Measurements from ENCODE around the gene MATN1.

Gene MATN1

DNA sequence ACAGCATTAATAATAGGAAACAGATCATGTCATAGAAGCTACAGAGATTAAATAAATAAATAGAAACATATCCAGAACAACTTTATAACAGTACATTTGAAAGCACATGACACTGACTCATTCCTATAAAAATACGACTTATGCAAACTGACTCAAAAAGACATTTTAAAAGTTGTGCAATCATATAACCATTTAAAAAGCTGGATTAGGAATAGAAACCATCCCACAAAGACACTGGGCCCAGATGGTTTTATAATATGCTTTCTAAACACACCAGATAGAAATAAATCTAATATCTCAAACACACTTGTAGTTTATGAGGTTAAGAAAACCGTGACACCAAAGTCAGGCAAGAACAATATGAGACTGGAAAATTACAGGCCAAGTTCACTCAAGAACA, 47.6 kb downstream of the MATN1 start:
- DNase-seq (ENCODE audit: low spot score): no peak
- TF ChIP-seq, protein P1, sequence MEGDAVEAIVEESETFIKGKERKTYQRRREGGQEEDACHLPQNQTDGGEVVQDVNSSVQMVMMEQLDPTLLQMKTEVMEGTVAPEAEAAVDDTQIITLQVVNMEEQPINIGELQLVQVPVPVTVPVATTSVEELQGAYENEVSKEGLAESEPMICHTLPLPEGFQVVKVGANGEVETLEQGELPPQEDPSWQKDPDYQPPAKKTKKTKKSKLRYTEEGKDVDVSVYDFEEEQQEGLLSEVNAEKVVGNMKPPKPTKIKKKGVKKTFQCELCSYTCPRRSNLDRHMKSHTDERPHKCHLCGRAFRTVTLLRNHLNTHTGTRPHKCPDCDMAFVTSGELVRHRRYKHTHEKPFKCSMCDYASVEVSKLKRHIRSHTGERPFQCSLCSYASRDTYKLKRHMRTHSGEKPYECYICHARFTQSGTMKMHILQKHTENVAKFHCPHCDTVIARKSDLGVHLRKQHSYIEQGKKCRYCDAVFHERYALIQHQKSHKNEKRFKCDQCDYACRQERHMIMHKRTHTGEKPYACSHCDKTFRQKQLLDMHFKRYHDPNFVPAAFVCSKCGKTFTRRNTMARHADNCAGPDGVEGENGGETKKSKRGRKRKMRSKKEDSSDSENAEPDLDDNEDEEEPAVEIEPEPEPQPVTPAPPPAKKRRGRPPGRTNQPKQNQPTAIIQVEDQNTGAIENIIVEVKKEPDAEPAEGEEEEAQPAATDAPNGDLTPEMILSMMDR (IDR thresholded peaks at IDR 0.05; ENCODE audit: extremely low read depth, insufficient read depth, missing control alignments): no peak
- in situ Hi-C loops (cut with MboI; ENCODE audit: low pct_unique_long_range_greater_than_20kb, low sequenced_read_pairs, unreplicated experiment): no loop called here

GRCh38 chr1:30675289-30675688, 48.1 kb downstream of the MATN1 start:
- DNase-seq (ENCODE audit: low spot score): no peak
- TF ChIP-seq, protein P1 (IDR thresholded peaks at IDR 0.05; ENCODE audit: extremely low read depth, insufficient read depth, missing control alignments): no peak
- in situ Hi-C loops (cut with MboI; ENCODE audit: low pct_unique_long_range_greater_than_20kb, low sequenced_read_pairs, unreplicated experiment): no loop called here

- no peak for DNase-seq (ENCODE audit: low spot score)
- TF ChIP-seq, protein P1 (IDR thresholded peaks at IDR 0.05; ENCODE audit: extremely low read depth, insufficient read depth, missing control alignments): no peak
- in situ Hi-C loops (cut with MboI; ENCODE audit: low pct_unique_long_range_greater_than_20kb, low sequenced_read_pairs, unreplicated experiment): no loop called here
These were observed 50.0 kb downstream of the MATN1 start for GRCh38 chr1:30673395-30673794.

GRCh38 chr1:30672661-30673060, 50.7 kb downstream of the MATN1 start:
- DNase-seq (ENCODE audit: low spot score): no peak

DNA sequence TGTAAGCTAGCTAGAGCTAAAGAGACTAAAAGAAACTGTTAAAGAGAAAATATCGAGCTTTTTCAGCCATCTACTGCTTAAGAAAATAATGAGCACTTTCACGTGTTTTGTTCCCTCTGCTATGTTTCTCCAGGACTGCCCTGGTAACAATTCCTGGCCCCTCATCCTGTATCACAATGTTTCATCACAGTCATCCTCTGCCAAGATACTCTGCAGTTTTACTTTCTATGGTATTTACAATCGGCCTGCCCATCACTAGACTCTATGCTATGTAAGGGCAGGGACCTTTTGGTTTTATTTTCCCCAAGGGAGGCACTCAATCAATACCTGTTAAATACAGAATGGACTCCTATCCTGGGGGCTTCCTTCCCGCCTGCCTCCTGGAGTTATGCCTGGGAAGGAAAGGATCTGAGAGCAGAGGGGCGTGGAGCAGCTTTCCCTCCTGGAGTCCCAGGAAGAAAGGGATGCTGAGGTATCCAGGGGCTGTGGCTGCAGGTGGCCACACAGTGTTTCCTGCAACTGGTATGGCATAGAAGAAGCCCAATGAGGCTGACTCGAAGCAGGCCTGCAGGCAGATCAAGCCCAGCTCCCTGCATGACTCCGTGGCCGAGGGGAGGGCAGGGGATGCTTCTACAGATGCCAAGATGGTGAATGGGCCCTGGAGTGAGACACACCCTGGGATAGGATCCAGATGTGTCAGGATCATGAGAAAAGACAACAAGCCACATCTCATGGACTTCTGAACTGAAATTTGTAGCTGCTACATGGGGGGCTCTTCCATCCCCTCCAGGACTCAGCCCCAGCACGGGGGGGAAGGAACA, 52.9 kb downstream of the MATN1 start:
- in situ Hi-C loops (cut with MboI; ENCODE audit: low pct_unique_long_range_greater_than_20kb, low sequenced_read_pairs, unreplicated experiment): no loop called here
- TF ChIP-seq, protein P1 (IDR thresholded peaks at IDR 0.05; ENCODE audit: extremely low read depth, insufficient read depth, missing control alignments): no peak
- no peak for DNase-seq (ENCODE audit: low spot score)

More at GRCh38 chr1:30672661-30673060, 50.7 kb downstream of the MATN1 start:
- TF ChIP-seq, protein P1 (IDR thresholded peaks at IDR 0.05; ENCODE audit: extremely low read depth, insufficient read depth, missing control alignments): no peak
- in situ Hi-C loops (cut with MboI; ENCODE audit: low pct_unique_long_range_greater_than_20kb, low sequenced_read_pairs, unreplicated experiment): no loop called here

GRCh38 chr1:30668546-30669327, 54.6 kb downstream of the MATN1 start:
- DNase-seq (ENCODE audit: low spot score): no peak
- in situ Hi-C loops (cut with MboI; ENCODE audit: low pct_unique_long_range_greater_than_20kb, low sequenced_read_pairs, unreplicated experiment): no loop called here
- TF ChIP-seq, protein P1 (IDR thresholded peaks at IDR 0.05; ENCODE audit: extremely low read depth, insufficient read depth, missing control alignments): no peak

All from GM13977 (cell line).